WTC11 (cell line): ENCODE data around the gene RIOK1.

Experiments
- CTCF ChIP-seq: fragments of 200-600 bp; IDR thresholded peaks from 2 replicates; pipeline ENCODE4 v1.8.0; 2022; ENCODE audit warnings: antibody characterized with exemption
- FOXP1 ChIP-seq: sonication (generic); formaldehyde crosslinking; IDR thresholded peaks from 2 replicates; pipeline ENCODE4 v1.8.0; 2022; ENCODE audit warnings: missing genetic modification reagents, mild to moderate bottlenecking, moderate library complexity, borderline replicate concordance
- RELA ChIP-seq: sonication (generic); formaldehyde crosslinking; IDR thresholded peaks from 2 replicates; pipeline ENCODE4 v1.8.1; 2022; ENCODE audit warnings: missing genetic modification reagents, mild to moderate bottlenecking, borderline replicate concordance
- SP1 ChIP-seq: sonication (generic); formaldehyde crosslinking; conservative IDR thresholded peaks from 2 replicates; pipeline ENCODE4 v1.8.1; 2022; ENCODE audit warnings: missing genetic modification reagents
- ZNF281 ChIP-seq: sonication (generic); formaldehyde crosslinking; IDR thresholded peaks from 2 replicates; pipeline ENCODE4 v1.8.0; 2023; ENCODE audit warnings: mild to moderate bottlenecking, missing genetic modification reagents

GRCh38 chr6:7341271-7341670, 48.3 kb upstream of the RIOK1 start:
- TF ChIP-seq CTCF (no peak), SP1 (CRISPR knock-in tag) (no peak), FOXP1 (CRISPR knock-in tag) (no peak), ZNF281 (CRISPR knock-in tag) (no peak), RELA (CRISPR knock-in tag) (no peak)
